Measurements from ENCODE around the gene ZSWIM1. TPM values are rescaled to one million over a fixed set of nuclear protein-coding genes. Genes with fewer than 3 reads are reported as not detected.

Gene ZSWIM1
- total and polyA plus RNA-seq, 2 of the 13 experiments (the other 11 are each of a cell fraction or from before 2014, with no cell fraction given), result 9.5 to 11.7 TPM

DNA sequence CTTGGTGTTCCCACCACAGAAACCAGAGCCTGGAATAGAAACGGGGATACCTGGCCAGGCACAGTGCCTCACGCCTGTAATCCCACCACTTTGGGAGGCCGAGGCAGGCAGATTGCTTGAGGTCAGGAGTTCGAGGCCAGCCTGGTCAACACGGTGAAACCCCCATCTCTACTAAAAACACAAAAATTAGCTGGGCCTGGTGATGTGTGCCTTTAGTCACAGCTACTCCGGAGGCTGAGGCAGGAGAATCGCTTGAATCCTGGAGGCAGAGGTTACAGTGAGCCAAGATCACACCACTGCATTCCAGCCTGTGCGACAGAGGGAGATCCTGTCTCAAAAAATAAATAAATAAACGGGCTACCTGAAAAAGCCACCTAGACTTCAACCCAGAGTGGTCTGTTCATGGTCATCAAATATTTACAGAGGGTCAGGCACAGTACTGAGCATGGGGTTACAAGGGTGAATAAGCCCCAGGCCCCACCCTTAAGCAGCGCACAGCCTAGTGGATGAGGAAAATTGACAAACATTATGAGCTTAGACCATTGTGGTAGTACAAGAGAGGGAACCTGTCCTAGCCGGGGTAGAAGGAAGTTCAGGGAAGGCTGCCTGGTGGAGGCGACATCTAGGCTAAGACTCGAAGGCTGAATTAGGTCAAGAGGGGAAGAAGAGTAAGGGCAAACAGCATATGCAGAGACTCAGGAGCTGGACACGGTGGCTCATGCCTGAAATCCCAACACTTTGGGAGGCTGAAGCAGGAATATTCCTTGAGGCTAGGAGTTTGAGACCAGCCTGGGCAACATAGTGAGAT lies 46.2 kb downstream of the ZSWIM1 start (continued):
- TF ChIP-seq, protein P1, sequence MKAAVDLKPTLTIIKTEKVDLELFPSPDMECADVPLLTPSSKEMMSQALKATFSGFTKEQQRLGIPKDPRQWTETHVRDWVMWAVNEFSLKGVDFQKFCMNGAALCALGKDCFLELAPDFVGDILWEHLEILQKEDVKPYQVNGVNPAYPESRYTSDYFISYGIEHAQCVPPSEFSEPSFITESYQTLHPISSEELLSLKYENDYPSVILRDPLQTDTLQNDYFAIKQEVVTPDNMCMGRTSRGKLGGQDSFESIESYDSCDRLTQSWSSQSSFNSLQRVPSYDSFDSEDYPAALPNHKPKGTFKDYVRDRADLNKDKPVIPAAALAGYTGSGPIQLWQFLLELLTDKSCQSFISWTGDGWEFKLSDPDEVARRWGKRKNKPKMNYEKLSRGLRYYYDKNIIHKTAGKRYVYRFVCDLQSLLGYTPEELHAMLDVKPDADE (CRISPR knock-in tag; IDR thresholded peaks at IDR 0.05), result no peak
- TF ChIP-seq, protein P2, sequence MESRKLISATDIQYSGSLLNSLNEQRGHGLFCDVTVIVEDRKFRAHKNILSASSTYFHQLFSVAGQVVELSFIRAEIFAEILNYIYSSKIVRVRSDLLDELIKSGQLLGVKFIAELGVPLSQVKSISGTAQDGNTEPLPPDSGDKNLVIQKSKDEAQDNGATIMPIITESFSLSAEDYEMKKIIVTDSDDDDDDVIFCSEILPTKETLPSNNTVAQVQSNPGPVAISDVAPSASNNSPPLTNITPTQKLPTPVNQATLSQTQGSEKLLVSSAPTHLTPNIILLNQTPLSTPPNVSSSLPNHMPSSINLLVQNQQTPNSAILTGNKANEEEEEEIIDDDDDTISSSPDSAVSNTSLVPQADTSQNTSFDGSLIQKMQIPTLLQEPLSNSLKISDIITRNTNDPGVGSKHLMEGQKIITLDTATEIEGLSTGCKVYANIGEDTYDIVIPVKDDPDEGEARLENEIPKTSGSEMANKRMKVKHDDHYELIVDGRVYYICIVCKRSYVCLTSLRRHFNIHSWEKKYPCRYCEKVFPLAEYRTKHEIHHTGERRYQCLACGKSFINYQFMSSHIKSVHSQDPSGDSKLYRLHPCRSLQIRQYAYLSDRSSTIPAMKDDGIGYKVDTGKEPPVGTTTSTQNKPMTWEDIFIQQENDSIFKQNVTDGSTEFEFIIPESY (CRISPR knock-in tag; IDR thresholded peaks at IDR 0.05), result peak; percentile 29; the same call in 1 of the 2 replicates
- TF ChIP-seq LCORL (IDR thresholded peaks at IDR 0.05), result no peak
- TF ChIP-seq LCORL (CRISPR knock-in tag; IDR thresholded peaks at IDR 0.05), result peak; percentile 88
- TF ChIP-seq ZNF234 (CRISPR knock-in tag; conservative IDR thresholded peaks at IDR 0.05), result 0 out of 2 replicates have a peak, but pooled peaks have one; percentile 57
- peak; percentile 72; the same call in 1 of the 2 replicates for TF ChIP-seq SIX1 (CRISPR knock-in tag; IDR thresholded peaks at IDR 0.05; ENCODE audit: borderline replicate concordance)
- 0 out of 2 replicates have a peak, but pooled peaks have one; percentile 38 for TF ChIP-seq RBAK (CRISPR knock-in tag; IDR thresholded peaks at IDR 0.05)
- TF ChIP-seq TAF1 (CRISPR knock-in tag; IDR thresholded peaks at IDR 0.05), result peak; percentile 38; the same call in 1 of the 2 replicates
- no peak for TF ChIP-seq ZNF569 (CRISPR knock-in tag; IDR thresholded peaks at IDR 0.05; ENCODE audit: borderline replicate concordance)
- peak; percentile 90 for TF ChIP-seq ZSCAN25 (CRISPR knock-in tag; IDR thresholded peaks at IDR 0.05)
- TF ChIP-seq MZF1 (CRISPR knock-in tag; IDR thresholded peaks at IDR 0.05; ENCODE audit: borderline replicate concordance), result no peak
- TF ChIP-seq SKI (IDR thresholded peaks at IDR 0.05; ENCODE audit: partially characterized antibody), result peak; percentile 98
- TF ChIP-seq, protein P3, sequence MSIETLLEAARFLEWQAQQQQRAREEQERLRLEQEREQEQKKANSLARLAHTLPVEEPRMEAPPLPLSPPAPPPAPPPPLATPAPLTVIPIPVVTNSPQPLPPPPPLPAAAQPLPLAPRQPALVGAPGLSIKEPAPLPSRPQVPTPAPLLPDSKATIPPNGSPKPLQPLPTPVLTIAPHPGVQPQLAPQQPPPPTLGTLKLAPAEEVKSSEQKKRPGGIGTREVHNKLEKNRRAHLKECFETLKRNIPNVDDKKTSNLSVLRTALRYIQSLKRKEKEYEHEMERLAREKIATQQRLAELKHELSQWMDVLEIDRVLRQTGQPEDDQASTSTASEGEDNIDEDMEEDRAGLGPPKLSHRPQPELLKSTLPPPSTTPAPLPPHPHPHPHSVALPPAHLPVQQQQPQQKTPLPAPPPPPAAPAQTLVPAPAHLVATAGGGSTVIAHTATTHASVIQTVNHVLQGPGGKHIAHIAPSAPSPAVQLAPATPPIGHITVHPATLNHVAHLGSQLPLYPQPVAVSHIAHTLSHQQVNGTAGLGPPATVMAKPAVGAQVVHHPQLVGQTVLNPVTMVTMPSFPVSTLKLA (IDR thresholded peaks at IDR 0.05), result 0 out of 2 replicates have a peak, but pooled peaks have one; percentile 18
- TF ChIP-seq ZNF850 (CRISPR knock-in tag; conservative IDR thresholded peaks at IDR 0.05), result no peak
- TF ChIP-seq KAT2B (IDR thresholded peaks at IDR 0.05; ENCODE audit: borderline replicate concordance, low read depth, low read length), result no peak
- TF ChIP-seq, protein P4, sequence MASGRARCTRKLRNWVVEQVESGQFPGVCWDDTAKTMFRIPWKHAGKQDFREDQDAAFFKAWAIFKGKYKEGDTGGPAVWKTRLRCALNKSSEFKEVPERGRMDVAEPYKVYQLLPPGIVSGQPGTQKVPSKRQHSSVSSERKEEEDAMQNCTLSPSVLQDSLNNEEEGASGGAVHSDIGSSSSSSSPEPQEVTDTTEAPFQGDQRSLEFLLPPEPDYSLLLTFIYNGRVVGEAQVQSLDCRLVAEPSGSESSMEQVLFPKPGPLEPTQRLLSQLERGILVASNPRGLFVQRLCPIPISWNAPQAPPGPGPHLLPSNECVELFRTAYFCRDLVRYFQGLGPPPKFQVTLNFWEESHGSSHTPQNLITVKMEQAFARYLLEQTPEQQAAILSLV (CRISPR knock-in tag; IDR thresholded peaks at IDR 0.05; ENCODE audit: borderline replicate concordance), result peak; percentile 79
- TF ChIP-seq, protein P5, sequence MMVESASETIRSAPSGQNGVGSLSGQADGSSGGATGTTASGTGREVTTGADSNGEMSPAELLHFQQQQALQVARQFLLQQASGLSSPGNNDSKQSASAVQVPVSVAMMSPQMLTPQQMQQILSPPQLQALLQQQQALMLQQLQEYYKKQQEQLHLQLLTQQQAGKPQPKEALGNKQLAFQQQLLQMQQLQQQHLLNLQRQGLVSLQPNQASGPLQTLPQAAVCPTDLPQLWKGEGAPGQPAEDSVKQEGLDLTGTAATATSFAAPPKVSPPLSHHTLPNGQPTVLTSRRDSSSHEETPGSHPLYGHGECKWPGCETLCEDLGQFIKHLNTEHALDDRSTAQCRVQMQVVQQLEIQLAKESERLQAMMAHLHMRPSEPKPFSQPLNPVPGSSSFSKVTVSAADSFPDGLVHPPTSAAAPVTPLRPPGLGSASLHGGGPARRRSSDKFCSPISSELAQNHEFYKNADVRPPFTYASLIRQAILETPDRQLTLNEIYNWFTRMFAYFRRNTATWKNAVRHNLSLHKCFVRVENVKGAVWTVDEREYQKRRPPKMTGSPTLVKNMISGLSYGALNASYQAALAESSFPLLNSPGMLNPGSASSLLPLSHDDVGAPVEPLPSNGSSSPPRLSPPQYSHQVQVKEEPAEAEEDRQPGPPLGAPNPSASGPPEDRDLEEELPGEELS (CRISPR knock-in tag; IDR thresholded peaks at IDR 0.05), result peak; percentile 98
- no peak for TF ChIP-seq NPAS2 (CRISPR knock-in tag; IDR thresholded peaks at IDR 0.05; ENCODE audit: borderline replicate concordance)
- peak; percentile 31; the same call in 1 of the 2 replicates for TF ChIP-seq MAFF (IDR thresholded peaks at IDR 0.05; ENCODE audit: low read depth, low read length)
- TF ChIP-seq, protein P6, sequence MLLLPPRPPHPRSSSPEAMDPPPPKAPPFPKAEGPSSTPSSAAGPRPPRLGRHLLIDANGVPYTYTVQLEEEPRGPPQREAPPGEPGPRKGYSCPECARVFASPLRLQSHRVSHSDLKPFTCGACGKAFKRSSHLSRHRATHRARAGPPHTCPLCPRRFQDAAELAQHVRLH (CRISPR knock-in tag; IDR thresholded peaks at IDR 0.05; ENCODE audit: borderline replicate concordance, low read depth), result peak; percentile 99
- 0 out of 2 replicates have a peak, but pooled peaks have one; percentile 31 for TF ChIP-seq FOXA1 (IDR thresholded peaks at IDR 0.05)
- peak; percentile 83 for TF ChIP-seq FOXA1 (CRISPR knock-in tag; IDR thresholded peaks at IDR 0.05)
